MG63 (cell line): Measurements from ENCODE around the gene TBC1D9B. TPM values are rescaled to one million over a fixed set of nuclear protein-coding genes. Genes with fewer than 3 reads are reported as not detected.

Experiments used
- DNase-seq: peaks from one replicate; pipeline ENCODE4 v3.0.0-alpha.2; 2020
- H3K27me3 ChIP-seq: fragments of 250-450 bp; sonication (Bioruptor Pico); 2 replicates; pipeline ENCODE4 v1.5.1; 2020; ENCODE audit warnings: mild to moderate bottlenecking, moderate library complexity
- H3K36me3 ChIP-seq: fragments of 250-450 bp; sonication (Bioruptor Pico); 2 replicates; pipeline ENCODE4 v1.5.1; 2020; ENCODE audit warnings: mild to moderate bottlenecking, moderate library complexity
- H3K4me3 ChIP-seq: fragments of 250-450 bp; sonication (Bioruptor Pico); 2 replicates; pipeline ENCODE4 v1.5.1; 2020; ENCODE audit warnings: mild to moderate bottlenecking, moderate library complexity
- H3K9me3 ChIP-seq: fragments of 250-450 bp; sonication (Bioruptor Pico); 2 replicates; pipeline ENCODE4 v1.5.1; 2020; ENCODE audit warnings: mild to moderate bottlenecking, moderate library complexity
- total RNA-seq: library from RNA; depleted of rRNA; stranded (reverse); fragments of >200 nt; shearing (Covaris generic); gene quantifications from 2 replicates; pipeline ENCODE4 v1.2.3, GENCODE V29; 2014; ENCODE audit warnings: low replicate concordance; rRNA removed

Gene TBC1D9B
- 69.1 and 101 TPM in 2 replicates for total RNA-seq

- DNase-seq = peak; percentile 83
- Histone ChIP-seq H3K27me3 (no peaks in the 10 kb centered on the region), H3K36me3 (peaks cover 40% of the 10 kb centered on the region), H3K4me3 (peak within 1 kb of the TSS; percentile 83), H3K9me3 (no peaks in the 10 kb centered on the region)
These were observed at the start of gene TBC1D9B for GRCh38 chr5:179907556-179908324. TSS of gene TBC1D9B (minus strand) at chr5:179907897. CDS start at chr5:179907821, 76 bp downstream.

- Histone ChIP-seq H3K27me3 (no peaks in the 10 kb centered on the region), H3K9me3 (no peaks in the 10 kb centered on the region), H3K36me3 (no peaks in the 10 kb centered on the region), H3K4me3 (no peak overlapping the region)
- DNase-seq = no peak
These were observed 47.9 kb upstream of the TBC1D9B start for GRCh38 chr5:179955630-179956029.

- H3K9me3 ChIP-seq = no peaks in the 10 kb centered on the region
- no peak overlapping the region for H3K4me3 ChIP-seq
- no peaks in the 10 kb centered on the region for H3K27me3 ChIP-seq
- no peaks in the 10 kb centered on the region for H3K36me3 ChIP-seq
- no peak for DNase-seq
These were observed 47.4 kb upstream of the TBC1D9B start for GRCh38 chr5:179955062-179955461.

DNA sequence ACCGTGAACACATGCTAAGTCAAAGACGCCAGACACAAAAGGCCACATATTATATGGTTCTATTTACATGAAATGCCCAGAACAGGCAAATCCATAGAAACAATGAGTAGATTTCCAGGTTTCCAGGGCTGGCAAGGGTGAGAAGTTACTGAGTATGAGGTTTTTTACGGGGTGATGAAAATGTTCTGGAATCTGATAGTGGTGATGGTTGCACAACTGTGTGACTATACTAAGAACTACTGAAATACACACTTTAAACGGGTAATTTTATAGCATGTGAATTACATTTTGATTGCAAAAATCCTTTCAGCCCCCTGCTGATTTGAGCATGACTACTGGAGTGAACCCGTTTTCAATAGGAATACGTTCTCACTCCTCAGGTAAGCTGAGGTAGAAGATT lies 46.7 kb upstream of the TBC1D9B start:
- Histone ChIP-seq H3K36me3 (no peaks in the 10 kb centered on the region), H3K27me3 (no peaks in the 10 kb centered on the region), H3K4me3 (no peak overlapping the region), H3K9me3 (no peaks in the 10 kb centered on the region)
- DNase-seq = no peak

DNA sequence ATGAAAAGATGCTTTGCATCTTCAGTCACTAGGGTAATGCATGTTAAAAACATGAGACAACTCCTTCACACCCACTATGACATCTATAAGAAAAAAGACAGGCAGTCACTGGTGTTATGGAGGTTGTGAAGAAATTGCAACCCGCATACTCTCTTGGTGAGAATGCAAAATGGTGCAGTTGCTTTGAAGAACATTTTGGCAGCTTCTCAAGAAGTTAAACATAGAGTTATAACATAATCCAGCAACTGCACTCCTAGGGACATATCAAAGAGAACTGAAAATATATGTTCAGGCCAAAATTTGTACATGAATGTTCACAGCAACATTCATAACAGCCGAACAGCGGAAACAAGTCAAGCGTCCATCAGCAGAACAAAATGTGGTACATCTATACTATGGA lies 46.3 kb upstream of the TBC1D9B start:
- Histone ChIP-seq H3K9me3 (no peaks in the 10 kb centered on the region), H3K27me3 (no peaks in the 10 kb centered on the region), H3K36me3 (no peaks in the 10 kb centered on the region), H3K4me3 (no peak overlapping the region)
- DNase-seq = no peak

DNA sequence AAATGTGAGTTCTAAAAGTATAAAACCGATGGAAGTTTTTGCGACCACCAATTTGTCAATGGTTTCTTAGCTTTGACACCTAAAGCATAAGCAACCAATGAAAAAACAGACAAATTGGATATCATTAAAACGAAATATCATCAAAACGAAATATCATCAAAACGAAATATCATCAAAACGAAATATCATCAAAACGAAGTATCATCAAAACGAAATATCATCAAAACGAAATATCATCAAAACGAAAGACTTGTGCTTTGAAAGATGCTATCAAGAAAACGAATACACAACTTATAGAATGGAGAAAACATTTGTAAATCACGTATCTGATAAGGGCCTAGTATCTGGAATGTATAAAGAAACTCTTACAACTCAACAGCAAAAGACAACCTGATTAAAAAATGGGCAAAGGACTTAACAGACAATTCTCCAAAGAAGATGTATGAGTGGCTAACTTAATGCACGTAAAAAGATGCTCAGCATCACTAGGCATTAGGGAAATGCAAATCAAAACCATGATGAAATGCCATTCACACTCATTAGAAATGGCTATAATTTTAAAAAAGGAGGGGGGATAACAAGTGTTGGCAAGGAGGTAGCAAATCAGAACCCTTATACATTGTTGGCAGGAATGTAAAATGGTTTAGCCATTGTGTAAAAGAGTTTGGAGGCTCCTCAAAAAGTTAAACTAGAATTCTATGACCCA lies 29.4 kb upstream of the TBC1D9B start:
- no peak for DNase-seq
- Histone ChIP-seq H3K9me3 (peaks cover 6% of the 10 kb centered on the region; the same call in 1 of the 2 replicates), H3K27me3 (peaks cover 6% of the 10 kb centered on the region; the same call in 1 of the 2 replicates), H3K4me3 (no peak overlapping the region), H3K36me3 (no peaks in the 10 kb centered on the region)

DNA sequence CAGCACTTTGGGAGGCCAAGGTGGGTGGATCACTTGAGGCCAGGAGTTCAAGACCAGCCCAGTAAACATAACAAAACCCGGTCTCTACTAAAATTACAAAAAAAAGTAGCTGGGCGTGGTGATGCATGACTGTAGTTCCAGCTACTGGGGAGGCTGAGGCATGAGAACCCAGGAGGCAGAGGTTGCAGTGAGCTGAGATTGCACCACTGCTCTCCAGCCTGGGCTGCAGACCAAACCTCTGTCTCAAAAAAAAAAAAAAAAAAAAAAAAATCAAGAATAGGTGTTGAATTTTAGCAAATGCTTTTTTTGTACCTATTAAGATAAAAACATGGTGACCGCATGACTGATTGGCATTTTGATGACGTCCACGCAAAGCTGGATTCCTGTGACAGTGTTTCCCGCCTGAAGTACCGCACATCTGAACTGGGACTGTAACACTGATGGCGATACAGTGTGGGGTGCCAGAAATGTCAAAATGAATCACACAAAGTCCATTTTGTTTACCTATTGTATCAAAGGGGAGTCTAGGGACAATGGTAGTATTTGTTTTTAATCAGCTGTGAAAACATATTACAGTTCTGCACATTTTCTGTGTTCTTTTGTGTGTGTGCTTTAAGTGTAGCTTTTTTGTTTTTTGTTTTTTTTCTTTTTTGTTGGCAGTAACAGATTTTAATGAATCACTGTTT lies 23.2 kb upstream of the TBC1D9B start:
- no peak overlapping the region for H3K4me3 ChIP-seq
- H3K27me3 ChIP-seq = no peaks in the 10 kb centered on the region; the same call in 1 of the 2 replicates
- H3K36me3 ChIP-seq = no peaks in the 10 kb centered on the region
- no peaks in the 10 kb centered on the region for H3K9me3 ChIP-seq
- no peak for DNase-seq

DNA sequence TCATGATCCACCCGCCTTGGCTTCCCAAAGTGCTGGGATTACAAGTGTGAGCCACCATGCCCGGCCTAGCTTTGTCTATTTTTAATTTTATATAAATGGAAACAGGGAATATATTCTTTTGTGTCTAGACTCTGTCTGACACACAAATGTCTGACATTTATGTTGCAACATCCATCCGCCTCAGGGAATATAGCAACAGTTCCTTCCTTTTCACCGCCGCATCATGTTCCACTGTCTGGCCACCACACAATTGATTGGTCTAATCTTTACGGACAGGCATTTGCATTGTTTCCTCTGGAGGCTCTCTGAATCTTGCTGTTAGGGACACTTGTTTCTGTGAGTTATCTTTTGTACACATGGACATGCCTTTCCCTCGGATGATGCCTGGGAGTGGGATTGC lies 20.1 kb upstream of the TBC1D9B start:
- no peaks in the 10 kb centered on the region for H3K27me3 ChIP-seq

DNA sequence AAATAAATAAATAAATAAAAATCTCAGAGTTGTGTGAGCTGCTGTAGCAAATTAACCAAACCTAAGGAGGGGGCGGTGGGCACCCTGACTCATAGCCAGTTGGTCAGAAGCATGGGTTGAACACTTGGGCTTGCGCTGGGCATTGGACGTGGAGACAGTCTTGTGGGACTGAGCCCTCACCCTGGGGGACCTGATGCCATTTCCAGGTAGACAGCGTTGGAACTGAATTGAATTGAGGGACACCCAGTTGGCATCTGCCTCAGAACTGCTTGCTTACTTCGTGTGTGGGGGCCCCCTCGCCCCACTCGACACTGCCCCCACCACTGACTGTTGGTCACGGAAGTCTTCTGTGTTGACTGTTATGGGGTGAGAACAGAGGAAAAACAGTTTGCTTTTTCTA lies 19.0 kb upstream of the TBC1D9B start:
- H3K27me3 ChIP-seq = 0 out of 2 replicates have a peak, but pooled peaks cover 1% of the 10 kb centered on the region
- H3K36me3 ChIP-seq = no peaks in the 10 kb centered on the region
- H3K4me3 ChIP-seq = no peak overlapping the region
- DNase-seq = no peak
- H3K9me3 ChIP-seq = no peaks in the 10 kb centered on the region

More for the DNA sequence above, 20.1 kb upstream of the TBC1D9B start:
- no peak for DNase-seq
- Histone ChIP-seq H3K36me3 (no peaks in the 10 kb centered on the region), H3K9me3 (no peaks in the 10 kb centered on the region), H3K4me3 (no peak overlapping the region)

DNA sequence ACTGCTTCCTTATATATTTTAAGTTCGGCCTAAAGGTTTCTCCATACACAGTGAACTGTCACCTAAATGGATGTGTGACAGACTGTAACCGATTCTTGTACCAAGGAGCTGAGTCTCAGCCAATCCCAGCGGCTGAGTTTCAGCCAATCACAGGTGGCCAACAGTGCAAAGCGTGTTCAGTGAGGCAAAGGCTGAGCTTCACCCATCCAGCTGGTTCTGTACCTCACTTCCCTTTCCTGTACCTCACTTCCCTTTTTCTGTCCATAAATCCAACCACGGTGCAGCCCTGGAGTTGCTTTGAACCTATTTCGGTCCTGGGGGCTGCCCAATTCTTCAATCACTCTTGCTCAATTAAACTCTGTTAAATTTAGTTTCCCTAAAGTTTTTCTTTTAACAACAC lies 15.7 kb upstream of the TBC1D9B start:
- no peaks in the 10 kb centered on the region for H3K9me3 ChIP-seq
- H3K27me3 ChIP-seq = 0 out of 2 replicates have a peak, but pooled peaks cover 2% of the 10 kb centered on the region
- DNase-seq = no peak
- H3K36me3 ChIP-seq = no peaks in the 10 kb centered on the region
- H3K4me3 ChIP-seq = no peak overlapping the region

GRCh38 chr5:179920175-179920574 lies 12.5 kb upstream of the TBC1D9B start:
- H3K4me3 ChIP-seq = no peak overlapping the region
- H3K27me3 ChIP-seq = 0 out of 2 replicates have a peak, but pooled peaks cover 2% of the 10 kb centered on the region
- no peaks in the 10 kb centered on the region for H3K9me3 ChIP-seq
- H3K36me3 ChIP-seq = no peaks in the 10 kb centered on the region
- no peak for DNase-seq

DNA sequence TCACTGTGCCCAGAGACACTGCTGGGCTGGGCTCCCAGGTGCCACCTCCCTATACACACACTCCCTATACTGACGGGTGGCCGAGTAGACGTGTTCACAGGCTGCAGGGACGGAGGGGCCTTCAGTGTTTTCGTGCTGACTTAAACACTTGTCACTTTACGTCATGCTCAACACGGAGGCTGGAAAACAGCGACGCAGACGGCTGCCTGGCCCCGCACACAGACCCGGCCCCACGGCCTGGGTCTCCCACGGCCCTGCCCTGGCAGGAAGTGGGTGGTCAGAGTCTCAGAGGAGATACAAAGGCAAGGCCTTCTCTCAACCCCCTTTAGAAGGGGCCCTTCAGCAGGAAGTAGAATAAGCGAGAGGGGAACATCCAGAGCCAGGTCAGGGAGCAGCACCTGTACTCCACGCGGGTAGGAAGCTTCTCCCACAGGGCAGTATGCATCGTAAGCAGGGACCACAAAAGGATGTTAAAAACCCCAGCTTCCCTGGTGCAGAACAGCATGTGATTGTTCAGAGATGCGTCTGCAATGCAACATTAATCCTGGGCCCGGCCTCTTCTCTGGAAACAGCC lies 11.9 kb upstream of the TBC1D9B start:
- Histone ChIP-seq H3K9me3 (no peaks in the 10 kb centered on the region), H3K4me3 (no peak overlapping the region), H3K36me3 (no peaks in the 10 kb centered on the region), H3K27me3 (0 out of 2 replicates have a peak, but pooled peaks cover 2% of the 10 kb centered on the region)
- DNase-seq = no peak

DNA sequence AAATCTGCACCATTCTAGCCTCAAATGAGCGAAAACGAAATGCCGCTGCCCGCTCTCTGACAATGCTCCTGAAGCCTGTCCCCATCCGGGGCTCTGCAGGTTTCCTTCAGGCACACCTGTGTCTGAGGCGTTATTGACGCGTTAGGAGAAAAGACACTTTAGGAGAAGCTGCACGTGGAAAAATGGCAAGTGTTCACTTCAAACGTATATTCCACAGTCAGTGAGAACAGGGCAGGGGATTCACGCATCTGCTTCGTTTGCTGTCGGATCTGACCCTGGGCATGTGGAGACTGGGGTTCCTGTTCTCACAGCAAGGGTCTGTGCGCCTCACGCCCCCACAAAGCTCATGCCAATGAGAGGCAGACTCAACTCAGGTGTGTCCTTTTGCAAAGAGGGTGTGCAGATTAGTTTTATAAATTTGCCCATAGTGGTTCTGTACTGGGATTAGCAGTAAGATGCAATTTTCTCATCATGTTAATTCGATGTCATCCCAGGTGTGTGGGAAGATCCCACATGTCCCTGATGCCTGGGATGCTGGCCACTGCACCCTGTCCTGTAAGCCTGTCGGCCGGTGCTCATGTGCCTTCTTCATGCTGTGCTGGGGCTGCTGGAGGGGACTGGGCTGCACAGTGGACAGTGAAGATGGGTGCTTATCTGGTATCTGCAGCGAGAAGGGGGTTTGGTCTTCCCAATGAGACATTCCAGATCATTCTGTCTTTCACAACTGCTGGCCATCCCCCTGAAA lies 11.2 kb upstream of the TBC1D9B start:
- Histone ChIP-seq H3K27me3 (0 out of 2 replicates have a peak, but pooled peaks cover 2% of the 10 kb centered on the region), H3K9me3 (no peaks in the 10 kb centered on the region), H3K4me3 (no peak overlapping the region), H3K36me3 (no peaks in the 10 kb centered on the region)
- no peak for DNase-seq

DNA sequence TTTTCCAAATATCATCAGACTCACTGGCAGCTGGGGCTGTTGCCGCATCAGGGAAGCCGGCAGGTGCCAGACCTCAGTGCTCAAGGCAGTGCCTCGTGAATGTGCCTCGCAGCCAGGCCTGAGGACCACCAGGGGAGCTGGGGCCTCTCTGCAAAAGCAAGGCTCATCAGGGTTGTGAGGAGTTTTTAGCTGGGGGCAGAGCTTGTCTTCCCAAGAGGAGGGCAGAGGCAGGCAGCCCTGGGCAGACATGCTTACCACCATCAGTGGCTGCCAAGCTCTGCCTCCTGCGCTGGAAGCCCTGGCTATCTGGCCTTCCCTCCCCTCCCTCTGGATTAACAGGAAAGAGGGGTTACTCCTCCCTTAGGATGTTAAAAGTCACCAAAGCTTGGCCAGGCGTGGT lies 8.8 kb upstream of the TBC1D9B start:
- no peak for DNase-seq
- Histone ChIP-seq H3K36me3 (no peaks in the 10 kb centered on the region), H3K27me3 (no peaks in the 10 kb centered on the region), H3K9me3 (no peaks in the 10 kb centered on the region), H3K4me3 (no peak overlapping the region)

DNA sequence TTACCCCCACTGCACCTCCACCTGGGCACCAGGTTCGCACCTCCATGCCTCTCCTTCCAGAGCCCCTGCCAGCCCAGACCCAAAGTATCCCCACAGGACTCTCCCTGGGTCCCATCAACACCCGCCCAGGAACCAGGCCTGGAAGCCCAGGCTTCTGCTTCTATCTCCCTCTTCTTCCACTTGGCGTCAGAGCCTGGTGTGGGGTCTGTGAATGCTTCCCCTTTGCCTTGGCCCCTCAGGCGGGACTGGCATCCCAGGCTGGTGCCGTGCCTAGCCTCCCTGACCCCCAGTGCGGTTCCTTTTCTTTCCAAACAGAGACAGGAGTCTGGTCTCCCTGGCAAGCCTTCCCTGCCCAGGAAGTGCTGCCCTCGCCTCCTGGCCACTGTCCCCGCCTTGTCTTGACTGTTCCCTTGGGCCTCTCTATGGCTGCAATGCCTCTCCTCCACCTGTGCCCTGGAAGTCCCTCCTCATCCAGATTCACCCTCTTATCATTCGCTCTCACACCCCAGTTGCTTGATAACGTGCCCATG lies 7.8 kb upstream of the TBC1D9B start:
- no peak for DNase-seq
- H3K36me3 ChIP-seq = no peaks in the 10 kb centered on the region
- no peak overlapping the region for H3K4me3 ChIP-seq
- no peaks in the 10 kb centered on the region for H3K27me3 ChIP-seq
- H3K9me3 ChIP-seq = no peaks in the 10 kb centered on the region
